Colonic mucosa (tissue), 4 donors: ENCODE results near the gene HECW1. TPM values are rescaled to one million over a fixed set of nuclear protein-coding genes. Genes with fewer than 3 reads are reported as not detected.

Experiments
- DNase-seq: peaks from one replicate; pipeline ENCODE4 v3.0.0-alpha.2; 2020
- H3K27ac ChIP-seq: fragments of 200-600 bp; one replicate; pipeline ENCODE4 v1.8.0; 2021
- H3K27me3 ChIP-seq: fragments of 200-600 bp; one replicate; pipeline ENCODE4 v1.8.0; 2021
- H3K36me3 ChIP-seq: fragments of 200-600 bp; one replicate; pipeline ENCODE4 v1.8.0; 2021
- H3K4me1 ChIP-seq: fragments of 200-600 bp; one replicate; pipeline ENCODE4 v1.8.0; 2021; ENCODE audit warnings: mild to moderate bottlenecking
- H3K4me3 ChIP-seq: fragments of 200-600 bp; one replicate; pipeline ENCODE4 v1.8.0; 2021
- H3K9ac ChIP-seq, 2 donors: one replicate each; pipeline ENCODE4 v1.7.0; 2013; ENCODE audit warnings: control low read depth in 2 of 2, low read depth in 2 of 2, low read length in 2 of 2
- H3K9me3 ChIP-seq: fragments of 200-600 bp; one replicate; pipeline ENCODE4 v1.8.0; 2021
- intact Hi-C: fragments of 100-400 bp; cut with DNase I; formaldehyde crosslinking; loops from one replicate; pipeline ENCODE4 v1.14.1; 2022
- total RNA-seq, 2 donors: library from RNA; stranded (reverse); fragmentation: NEBNext Ultra II Directional in 1 of 2; extraction: Animal tissue kit (Norgen Biotek cat#: 25700) in 1 of 2; gene quantifications; one replicate each; pipeline ENCODE4 v1.2.1, GENCODE V29; 2021
- TF ChIP-seq, protein P1 (sequence below): fragments of 200-600 bp; IDR thresholded peaks from one replicate; pipeline ENCODE4 v1.8.0; 2022; ENCODE audit warnings: antibody characterized with exemption, mild to moderate bottlenecking
- donor health status: healthy.
- donor health status: DM: no; HTN: no; CAD: no.
- donor health status: DM: no; HTN: no; CAD: no.

Gene HECW1
- total RNA-seq, 2 donors from 2014 or later, result 0.35 to 0.40 TPM

DNA sequence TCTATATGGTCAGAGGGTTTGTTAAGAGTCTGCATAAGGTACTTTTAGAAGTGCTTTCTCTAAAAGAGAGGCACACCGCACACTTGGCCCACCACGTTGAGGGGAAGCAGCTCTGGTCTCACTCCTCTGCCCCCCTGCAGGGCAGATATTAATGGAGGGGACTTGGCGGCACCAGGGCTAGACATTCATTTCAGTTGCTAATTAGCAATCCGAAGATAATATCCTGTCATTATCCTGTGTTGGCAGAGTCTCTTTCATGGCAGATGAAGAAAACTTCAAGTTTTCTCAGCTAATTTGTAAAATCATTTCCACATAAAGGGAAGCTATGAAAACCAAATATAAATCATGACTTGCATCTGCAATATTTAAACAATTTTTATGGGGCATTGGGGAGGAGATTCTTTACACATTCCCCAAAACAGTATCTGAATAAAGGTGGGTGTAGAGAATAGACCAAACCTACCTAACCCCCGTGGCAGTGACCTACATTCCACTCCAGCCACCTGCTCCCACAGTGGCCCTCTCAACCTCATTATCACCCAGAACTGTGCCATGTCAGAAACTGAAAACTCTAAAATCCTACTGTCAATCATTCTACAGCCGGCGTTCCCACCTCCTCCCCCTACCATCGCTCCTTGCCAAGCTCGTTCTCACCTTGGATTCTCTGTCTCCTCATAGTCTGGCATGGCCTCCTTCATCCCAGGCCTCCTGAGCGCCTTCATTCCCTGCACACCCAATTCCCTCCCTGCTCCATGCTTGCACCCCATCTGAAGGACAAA lies 416.3 kb downstream of the HECW1 start:
- Histone ChIP-seq H3K4me3 (no peak overlapping the region), H3K4me1 (no peaks in the 10 kb centered on the region), H3K9ac (no peak overlapping the region), H3K36me3 (no peaks in the 10 kb centered on the region), H3K27ac (no peak overlapping the region), H3K27me3 (no peaks in the 10 kb centered on the region), H3K9me3 (no peaks in the 10 kb centered on the region)
- intact Hi-C loops, result no loop called here
- no peak for DNase-seq
- TF ChIP-seq, protein P1, sequence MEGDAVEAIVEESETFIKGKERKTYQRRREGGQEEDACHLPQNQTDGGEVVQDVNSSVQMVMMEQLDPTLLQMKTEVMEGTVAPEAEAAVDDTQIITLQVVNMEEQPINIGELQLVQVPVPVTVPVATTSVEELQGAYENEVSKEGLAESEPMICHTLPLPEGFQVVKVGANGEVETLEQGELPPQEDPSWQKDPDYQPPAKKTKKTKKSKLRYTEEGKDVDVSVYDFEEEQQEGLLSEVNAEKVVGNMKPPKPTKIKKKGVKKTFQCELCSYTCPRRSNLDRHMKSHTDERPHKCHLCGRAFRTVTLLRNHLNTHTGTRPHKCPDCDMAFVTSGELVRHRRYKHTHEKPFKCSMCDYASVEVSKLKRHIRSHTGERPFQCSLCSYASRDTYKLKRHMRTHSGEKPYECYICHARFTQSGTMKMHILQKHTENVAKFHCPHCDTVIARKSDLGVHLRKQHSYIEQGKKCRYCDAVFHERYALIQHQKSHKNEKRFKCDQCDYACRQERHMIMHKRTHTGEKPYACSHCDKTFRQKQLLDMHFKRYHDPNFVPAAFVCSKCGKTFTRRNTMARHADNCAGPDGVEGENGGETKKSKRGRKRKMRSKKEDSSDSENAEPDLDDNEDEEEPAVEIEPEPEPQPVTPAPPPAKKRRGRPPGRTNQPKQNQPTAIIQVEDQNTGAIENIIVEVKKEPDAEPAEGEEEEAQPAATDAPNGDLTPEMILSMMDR, result no peak

DNA sequence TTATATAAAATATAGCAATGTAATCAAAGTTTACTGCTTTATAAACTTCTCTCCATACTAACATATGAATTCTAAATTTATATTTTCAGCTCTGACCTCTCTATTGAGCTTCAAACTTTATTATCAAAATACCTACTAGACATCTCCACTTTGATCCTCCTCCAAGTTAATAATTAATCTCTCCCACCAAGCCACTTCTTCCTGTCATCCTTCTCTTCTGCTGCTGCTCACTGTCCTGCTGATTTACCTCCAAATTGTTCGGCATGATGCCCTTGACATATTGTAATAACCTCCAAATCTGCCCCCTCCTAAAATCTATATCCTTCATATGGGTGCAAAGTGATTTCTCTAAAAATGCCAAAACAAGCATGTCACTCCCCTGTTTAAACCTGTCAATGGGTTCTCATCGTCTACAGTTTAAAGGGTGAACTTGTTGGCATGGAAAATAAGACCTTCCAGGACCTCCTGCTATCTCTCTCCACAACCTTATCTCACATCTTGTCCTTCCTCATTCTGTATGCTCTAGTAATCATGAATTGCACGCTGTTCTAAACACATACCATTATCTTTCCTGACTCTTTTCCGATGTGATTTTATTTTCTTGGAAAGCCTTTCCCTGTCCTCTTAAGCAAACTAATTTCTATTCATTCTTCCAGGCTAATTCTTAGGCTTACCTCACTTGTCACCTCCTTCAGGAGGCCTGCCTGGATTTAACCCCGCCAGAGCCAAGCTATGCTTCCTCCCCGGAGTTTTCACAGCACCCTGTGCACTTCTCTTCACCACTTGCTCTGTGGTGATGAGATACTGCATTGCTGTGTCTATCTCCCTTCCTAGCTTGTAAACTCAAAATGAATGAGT lies 418.3 kb downstream of the HECW1 start:
- no peaks in the 10 kb centered on the region for H3K9me3 ChIP-seq
- no peaks in the 10 kb centered on the region for H3K27me3 ChIP-seq
- no peaks in the 10 kb centered on the region for H3K36me3 ChIP-seq
- H3K9ac ChIP-seq, result no peak overlapping the region
- TF ChIP-seq, protein P1, result no peak
- no peak overlapping the region for H3K4me3 ChIP-seq
- intact Hi-C loops, result no loop called here
- DNase-seq, result no peak
- no peaks in the 10 kb centered on the region for H3K4me1 ChIP-seq
- H3K27ac ChIP-seq, result no peak overlapping the region

DNA sequence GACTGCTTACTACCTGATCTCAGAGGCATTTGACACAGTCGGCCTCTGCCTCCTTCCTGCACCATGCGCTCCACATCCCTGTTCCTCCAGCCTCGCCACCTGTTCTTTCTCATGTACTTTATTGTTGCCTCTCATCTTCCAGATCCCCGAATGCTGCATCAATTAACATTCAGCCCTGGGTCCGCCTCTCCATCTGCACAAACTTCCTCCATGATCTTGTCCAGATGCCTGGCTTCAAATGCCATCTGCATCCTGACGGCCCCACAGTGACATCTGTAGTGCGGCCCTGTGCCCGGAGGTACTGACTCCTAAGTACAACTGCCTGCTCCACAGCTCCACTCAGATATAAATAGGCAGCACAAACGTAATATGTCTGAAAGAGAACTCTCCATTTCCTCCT lies 419.3 kb downstream of the HECW1 start:
- H3K27ac ChIP-seq, result no peak overlapping the region
- H3K9me3 ChIP-seq, result no peaks in the 10 kb centered on the region
- H3K36me3 ChIP-seq, result no peaks in the 10 kb centered on the region
- no peaks in the 10 kb centered on the region for H3K4me1 ChIP-seq
- no peaks in the 10 kb centered on the region for H3K27me3 ChIP-seq
- TF ChIP-seq, protein P1, result no peak
- intact Hi-C loops, result no loop called here
- no peak for DNase-seq
- H3K9ac ChIP-seq, result no peak overlapping the region
- H3K4me3 ChIP-seq, result no peak overlapping the region

DNA sequence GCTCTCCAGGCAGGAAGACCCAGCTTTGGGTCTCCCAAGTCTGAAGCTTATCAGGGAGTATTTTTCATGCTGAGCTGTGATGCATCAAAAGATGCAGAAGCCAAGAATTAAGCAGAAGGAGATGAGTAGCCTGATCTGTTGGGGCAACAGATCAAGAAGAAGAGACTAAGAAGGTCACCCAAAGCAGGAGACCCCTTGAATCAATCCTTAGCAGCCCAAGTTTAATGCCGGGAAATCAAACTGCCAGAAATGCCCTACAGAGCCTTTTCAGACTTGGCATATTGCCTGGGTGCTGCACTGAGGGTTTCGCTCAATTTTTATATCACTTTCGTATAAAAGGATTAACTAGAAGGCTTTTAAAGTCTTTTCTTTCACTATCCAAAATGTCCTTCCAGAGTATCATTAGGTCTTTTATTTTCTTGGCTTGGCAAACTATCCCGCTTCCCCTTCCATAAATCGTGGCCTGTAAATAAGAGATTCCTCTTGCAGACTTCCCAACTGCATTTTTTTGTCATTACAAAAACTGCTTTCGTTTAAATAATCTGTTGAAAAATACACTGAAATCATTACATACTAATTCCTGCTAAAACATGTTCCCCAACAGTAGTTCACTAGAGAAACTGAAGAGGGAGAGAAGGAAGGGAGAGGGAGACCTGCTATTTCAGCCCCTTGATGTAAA lies 421.5 kb downstream of the HECW1 start:
- TF ChIP-seq, protein P1, result no peak
- Histone ChIP-seq H3K4me1 (no peaks in the 10 kb centered on the region), H3K9ac (no peak overlapping the region), H3K36me3 (no peaks in the 10 kb centered on the region), H3K27me3 (no peaks in the 10 kb centered on the region), H3K4me3 (no peak overlapping the region), H3K9me3 (no peaks in the 10 kb centered on the region), H3K27ac (no peak overlapping the region)
- intact Hi-C loops, result no loop called here
- DNase-seq, result no peak

DNA sequence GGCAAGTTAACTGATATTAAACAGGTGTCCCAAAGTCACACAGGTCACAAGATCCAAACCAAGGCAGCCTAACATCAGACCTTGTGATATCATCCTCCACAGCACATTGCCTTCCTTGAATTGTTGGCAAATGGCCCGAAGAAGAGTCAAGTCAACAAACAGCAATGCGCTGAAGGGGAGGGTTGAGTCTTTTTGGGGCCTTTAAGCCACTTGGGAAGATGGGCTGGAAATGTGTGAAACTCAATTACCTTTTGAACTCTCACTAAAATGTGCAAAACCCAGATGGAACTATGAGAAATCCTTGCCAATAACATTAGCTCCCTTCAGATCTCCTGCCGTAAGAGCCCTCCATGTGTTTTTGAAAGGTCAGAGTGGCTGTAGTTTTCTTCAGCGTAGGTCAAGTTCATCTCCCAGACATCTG lies 422.6 kb downstream of the HECW1 start:
- Histone ChIP-seq H3K36me3 (no peaks in the 10 kb centered on the region), H3K9me3 (no peaks in the 10 kb centered on the region), H3K4me1 (no peaks in the 10 kb centered on the region), H3K27me3 (no peaks in the 10 kb centered on the region), H3K4me3 (no peak overlapping the region), H3K27ac (no peak overlapping the region), H3K9ac (no peak overlapping the region)
- intact Hi-C loops, result no loop called here
- TF ChIP-seq, protein P1, result no peak
- no peak for DNase-seq
